GM21619 (cell line): ENCODE data around the gene RNU2-1.
"Not testable (repeated sequence)": the region's sequence is repeated elsewhere in the genome, so short reads cannot be mapped to it uniquely, and the experiment has no call there.

Source experiments
- ATAC-seq: cut with Tn5 transposase; IDR thresholded peaks from one replicate; pipeline ENCODE4 v1.9.1; 2021; ENCODE audit not compliant: unreplicated experiment

The RNU2-1 gene

GRCh38 chr17:43233877-43234276 lies at the start of gene RNU2-1:
TSS of gene RNU2-1 (minus strand) at chr17:43233977.
- ATAC-seq, result not testable (repeated sequence)

GRCh38 chr17:43272914-43273313 lies 39.1 kb upstream of the RNU2-1 start:
- not testable (repeated sequence) for ATAC-seq

GRCh38 chr17:43272483-43272882 lies 38.7 kb upstream of the RNU2-1 start:
- ATAC-seq, result not testable (repeated sequence)

- ATAC-seq, result not testable (repeated sequence)
These were observed 37.1 kb upstream of the RNU2-1 start for GRCh38 chr17:43270552-43271504.

- ATAC-seq, result not testable (repeated sequence)
These were observed 12.7 kb upstream of the RNU2-1 start for GRCh38 chr17:43246456-43246855.

GRCh38 chr17:43240596-43241352 lies 7.0 kb upstream of the RNU2-1 start:
- not testable (repeated sequence) for ATAC-seq

- not testable (repeated sequence) for ATAC-seq
These were observed 5.8 kb upstream of the RNU2-1 start for GRCh38 chr17:43239597-43239996.

- ATAC-seq, result not testable (repeated sequence)
These were observed 514 bp downstream of the RNU2-1 start for GRCh38 chr17:43233263-43233662.

- ATAC-seq, result not testable (repeated sequence)
These were observed 1.6 kb downstream of the RNU2-1 start for GRCh38 chr17:43232021-43232699.

- ATAC-seq, result not testable (repeated sequence)
These were observed 2.4 kb downstream of the RNU2-1 start for GRCh38 chr17:43231205-43232020.

- ATAC-seq, result not testable (repeated sequence)
These were observed 5.6 kb downstream of the RNU2-1 start, which contains the start of gene CCDC200 for GRCh38 chr17:43228020-43228782. TSS of gene CCDC200 (minus strand) at chr17:43228623. CDS start at chr17:43228554, 69 bp downstream.

- no peak for ATAC-seq
These were observed 7.4 kb downstream of the RNU2-1 start for GRCh38 chr17:43226393-43226792.

- ATAC-seq, result no peak
These were observed 9.6 kb downstream of the RNU2-1 start for GRCh38 chr17:43224146-43224705.

- no peak for ATAC-seq
These were observed 13.2 kb downstream of the RNU2-1 start for GRCh38 chr17:43220511-43221125.

GRCh38 chr17:43219746-43220380 lies 13.9 kb downstream of the RNU2-1 start:
- ATAC-seq, result no peak

GRCh38 chr17:43219001-43219400 lies 14.8 kb downstream of the RNU2-1 start:
- no peak for ATAC-seq

- no peak for ATAC-seq
These were observed 16.1 kb downstream of the RNU2-1 start for GRCh38 chr17:43217614-43218087.
